Hepatocyte (in vitro differentiated cells): ENCODE results near the gene ARHGAP9. TPM values are rescaled to one million over a fixed set of nuclear protein-coding genes. Genes with fewer than 3 reads are reported as not detected.
A peak's percentile ranks its signal among the peaks of the same experiment; 100 is the strongest.

Experiments
- DNase-seq: peaks from one replicate; pipeline ENCODE4 v3.0.0-alpha.2; 2016; ENCODE audit warnings: low spot score
- H2AFZ ChIP-seq: fragments of 200-600 bp; sonication (generic); 2 replicates; pipeline ENCODE4 v1.6.0; 2016; ENCODE audit warnings: antibody characterized with exemption, mild to moderate bottlenecking
- H3K27ac ChIP-seq: fragments of 200-600 bp; sonication (generic); 2 replicates; pipeline ENCODE4 v1.5.1; 2016; ENCODE audit warnings: mild to moderate bottlenecking
- H3K27me3 ChIP-seq: fragments of 200-600 bp; sonication (generic); 2 replicates; pipeline ENCODE4 v1.6.1; 2016
- H3K36me3 ChIP-seq: fragments of 200-600 bp; sonication (generic); replicated peaks from 2 replicates; pipeline ENCODE4 v1.5.1; 2016; ENCODE audit warnings: low read depth; ENCODE audit not compliant: insufficient read depth
- H3K4me1 ChIP-seq: fragments of 200-600 bp; sonication (generic); 2 replicates; pipeline ENCODE4 v1.5.1; 2016; ENCODE audit warnings: mild to moderate bottlenecking, moderate library complexity; ENCODE audit not compliant: insufficient read depth
- H3K4me2 ChIP-seq: fragments of 200-600 bp; sonication (generic); 2 replicates; pipeline ENCODE4 v1.6.0; 2016
- H3K4me3 ChIP-seq: fragments of 200-600 bp; sonication (generic); 2 replicates; pipeline ENCODE4 v1.5.1; 2016; ENCODE audit warnings: mild to moderate bottlenecking
- H3K79me2 ChIP-seq: fragments of 200-600 bp; sonication (generic); 2 replicates; pipeline ENCODE4 v1.6.0; 2017; ENCODE audit warnings: mild to moderate bottlenecking
- H3K9me2 ChIP-seq: fragments of 200-600 bp; sonication (generic); replicated peaks from 2 replicates; pipeline ENCODE4 v1.6.0; 2017; ENCODE audit warnings: mild to moderate bottlenecking; ENCODE audit not compliant: insufficient read depth
- H3K9me3 ChIP-seq: fragments of 200-600 bp; sonication (generic); 2 replicates; pipeline ENCODE4 v1.5.1; 2016; ENCODE audit warnings: low read depth, mild to moderate bottlenecking
- H4K20me1 ChIP-seq: fragments of 200-600 bp; sonication (generic); 2 replicates; pipeline ENCODE4 v1.6.0; 2016; ENCODE audit warnings: mild to moderate bottlenecking; ENCODE audit not compliant: insufficient read depth, poor library complexity, severe bottlenecking
- EZH2 ChIP-seq: fragments of 200-600 bp; sonication (generic); IDR thresholded peaks from 2 replicates; pipeline ENCODE4 v1.6.1; 2016; ENCODE audit warnings: antibody characterized with exemption, mild to moderate bottlenecking, borderline replicate concordance
- EZH2phosphoT487 ChIP-seq: fragments of 200-600 bp; sonication (generic); IDR thresholded peaks from one replicate; pipeline ENCODE4 v1.6.1; 2018; ENCODE audit warnings: antibody characterized with exemption, mild to moderate bottlenecking, low read depth, moderate library complexity; ENCODE audit not compliant: unreplicated experiment, severe bottlenecking
- WGBS: methylation state at CpG from one replicate; pipeline ENCODE4 v1.1.6; 2016; ENCODE audit warnings: low lambda C conversion rate; ENCODE audit errors: missing lambda C conversion rate; 5-methylcytosine and 5-hydroxymethylcytosine counted together
- polyA plus RNA-seq: library from polyadenylated mRNA; unstranded; fragments of >200 nt; fragmentation: Nextera tagmentation; extraction: Ambion mirVana; gene quantifications from 2 replicates; pipeline ENCODE4 v1.2.1, GENCODE V29; 2016
- total RNA-seq: library from RNA; depleted of rRNA; stranded (reverse); fragments of >200 nt; gene quantifications from 2 replicates; pipeline ENCODE4 v1.2.3, GENCODE V29; 2014
- TF ChIP-seq, protein P1 (sequence below): fragments of 200-600 bp; sonication (generic); IDR thresholded peaks from 2 replicates; pipeline ENCODE4 v1.5.1; 2016; ENCODE audit warnings: antibody characterized with exemption, mild to moderate bottlenecking; ENCODE audit not compliant: poor library complexity

The ARHGAP9 gene
- total and polyA plus RNA-seq, 2 experiments from 2014 or later = 2.0 to 2.2 TPM

- H2AFZ ChIP-seq = no peak overlapping the region
- TF ChIP-seq EZH2 = no peak
- no peak for TF ChIP-seq EZH2phosphoT487
- TF ChIP-seq, protein P1, sequence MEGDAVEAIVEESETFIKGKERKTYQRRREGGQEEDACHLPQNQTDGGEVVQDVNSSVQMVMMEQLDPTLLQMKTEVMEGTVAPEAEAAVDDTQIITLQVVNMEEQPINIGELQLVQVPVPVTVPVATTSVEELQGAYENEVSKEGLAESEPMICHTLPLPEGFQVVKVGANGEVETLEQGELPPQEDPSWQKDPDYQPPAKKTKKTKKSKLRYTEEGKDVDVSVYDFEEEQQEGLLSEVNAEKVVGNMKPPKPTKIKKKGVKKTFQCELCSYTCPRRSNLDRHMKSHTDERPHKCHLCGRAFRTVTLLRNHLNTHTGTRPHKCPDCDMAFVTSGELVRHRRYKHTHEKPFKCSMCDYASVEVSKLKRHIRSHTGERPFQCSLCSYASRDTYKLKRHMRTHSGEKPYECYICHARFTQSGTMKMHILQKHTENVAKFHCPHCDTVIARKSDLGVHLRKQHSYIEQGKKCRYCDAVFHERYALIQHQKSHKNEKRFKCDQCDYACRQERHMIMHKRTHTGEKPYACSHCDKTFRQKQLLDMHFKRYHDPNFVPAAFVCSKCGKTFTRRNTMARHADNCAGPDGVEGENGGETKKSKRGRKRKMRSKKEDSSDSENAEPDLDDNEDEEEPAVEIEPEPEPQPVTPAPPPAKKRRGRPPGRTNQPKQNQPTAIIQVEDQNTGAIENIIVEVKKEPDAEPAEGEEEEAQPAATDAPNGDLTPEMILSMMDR = peak; percentile 8
- no peak overlapping the region for H3K4me3 ChIP-seq
- no peaks in the 10 kb centered on the region for H3K9me3 ChIP-seq
- peaks cover 11% of the 10 kb centered on the region for H3K4me1 ChIP-seq
- no peak for DNase-seq
- H3K36me3 ChIP-seq = no peaks in the 10 kb centered on the region
- H3K4me2 ChIP-seq = no peak overlapping the region
- H3K9me2 ChIP-seq = no peaks in the 10 kb centered on the region
- no peaks in the 10 kb centered on the region for H3K27me3 ChIP-seq
- peaks cover 2% of the 10 kb centered on the region for H4K20me1 ChIP-seq
- WGBS = 95% methylated on average over 15 of the region's 15 CpGs
- H3K27ac ChIP-seq = no peak overlapping the region
- peaks cover 27% of the 10 kb centered on the region for H3K79me2 ChIP-seq
Observed at GRCh38 chr12:57491393-57492280, 12.0 kb upstream of the ARHGAP9 start.

- DNase-seq = no peak
- peaks cover 11% of the 10 kb centered on the region for H3K4me1 ChIP-seq
- H3K79me2 ChIP-seq = peaks cover 27% of the 10 kb centered on the region
- no peaks in the 10 kb centered on the region for H3K9me2 ChIP-seq
- H3K9me3 ChIP-seq = no peaks in the 10 kb centered on the region
- H3K27me3 ChIP-seq = no peaks in the 10 kb centered on the region
- H3K36me3 ChIP-seq = no peaks in the 10 kb centered on the region
- no peak overlapping the region for H2AFZ ChIP-seq
- no peak overlapping the region for H3K27ac ChIP-seq
- no peak overlapping the region for H3K4me2 ChIP-seq
- 96% methylated on average over 4 of the region's 4 CpGs for WGBS
- H4K20me1 ChIP-seq = peaks cover 2% of the 10 kb centered on the region
- no peak overlapping the region for H3K4me3 ChIP-seq
- TF ChIP-seq, protein P1 = no peak
- TF ChIP-seq EZH2phosphoT487 = no peak
- TF ChIP-seq EZH2 = no peak
Observed at GRCh38 chr12:57490126-57490525, 10.5 kb upstream of the ARHGAP9 start.

GRCh38 chr12:57489157-57489641 is 9.5 kb upstream of the ARHGAP9 start:
- 91% methylated on average over 5 of the region's 5 CpGs for WGBS
- Histone ChIP-seq H3K4me3 (peak overlapping the region; percentile 39), H3K9me2 (no peaks in the 10 kb centered on the region), H3K9me3 (no peaks in the 10 kb centered on the region), H4K20me1 (peaks cover 2% of the 10 kb centered on the region), H3K4me2 (peak overlapping the region; percentile 87), H3K79me2 (peaks cover 27% of the 10 kb centered on the region), H3K36me3 (no peaks in the 10 kb centered on the region), H3K4me1 (peaks cover 11% of the 10 kb centered on the region), H3K27me3 (no peaks in the 10 kb centered on the region), H3K27ac (no peak overlapping the region), H2AFZ (no peak overlapping the region)
- DNase-seq = no peak
- TF ChIP-seq, protein P1 = no peak
- TF ChIP-seq EZH2phosphoT487 = no peak
- no peak for TF ChIP-seq EZH2
